Parathyroid adenoma (tissue), 2 donors: ENCODE results near the gene MASP2.
"Not testable (repeated sequence)": the region's sequence is repeated elsewhere in the genome, so short reads cannot be mapped to it uniquely, and the experiment has no call there.

Experiments used
- H2AFZ ChIP-seq: fragments of 300-600 bp; sonication (generic); one replicate; pipeline ENCODE4 v1.7.0; 2017; ENCODE audit warnings: antibody characterized with exemption, mild to moderate bottlenecking
- H3K27ac ChIP-seq: fragments of 300-600 bp; sonication (generic); one replicate; pipeline ENCODE4 v1.7.0; 2017
- H3K27me3 ChIP-seq: fragments of 300-600 bp; sonication (generic); one replicate; pipeline ENCODE4 v1.7.0; 2017; ENCODE audit warnings: low read length; ENCODE audit not compliant: control insufficient read depth, insufficient read depth
- H3K36me3 ChIP-seq: fragments of 300-600 bp; sonication (generic); one replicate; pipeline ENCODE4 v1.7.0; 2017; ENCODE audit warnings: low read length; ENCODE audit not compliant: control insufficient read depth, insufficient read depth
- H3K4me1 ChIP-seq: fragments of 300-600 bp; sonication (generic); one replicate; pipeline ENCODE4 v1.7.0; 2017; ENCODE audit warnings: control low read depth
- H3K4me2 ChIP-seq: fragments of 300-600 bp; sonication (generic); one replicate; pipeline ENCODE4 v1.7.0; 2017; ENCODE audit warnings: low read length
- H3K4me3 ChIP-seq: fragments of 300-600 bp; sonication (generic); one replicate; pipeline ENCODE4 v1.7.0; 2017; ENCODE audit warnings: low read depth, low read length
- H3K79me2 ChIP-seq: fragments of 300-600 bp; sonication (generic); one replicate; pipeline ENCODE4 v1.7.0; 2017; ENCODE audit warnings: control low read depth
- H3K9ac ChIP-seq: fragments of 300-600 bp; sonication (generic); one replicate; pipeline ENCODE4 v1.7.0; 2017; ENCODE audit warnings: mild to moderate bottlenecking
- H3K9me3 ChIP-seq: fragments of 300-600 bp; sonication (generic); one replicate; pipeline ENCODE4 v1.7.0; 2017; ENCODE audit warnings: low read length; ENCODE audit not compliant: control insufficient read depth
- TF ChIP-seq, protein P1 (sequence below): fragments of 300-600 bp; sonication (generic); IDR thresholded peaks from one replicate; pipeline ENCODE4 v1.7.0; 2017; ENCODE audit warnings: antibody characterized with exemption, mild to moderate bottlenecking
- donor health status: primary hyperparathyroidism.

Gene MASP2

DNA sequence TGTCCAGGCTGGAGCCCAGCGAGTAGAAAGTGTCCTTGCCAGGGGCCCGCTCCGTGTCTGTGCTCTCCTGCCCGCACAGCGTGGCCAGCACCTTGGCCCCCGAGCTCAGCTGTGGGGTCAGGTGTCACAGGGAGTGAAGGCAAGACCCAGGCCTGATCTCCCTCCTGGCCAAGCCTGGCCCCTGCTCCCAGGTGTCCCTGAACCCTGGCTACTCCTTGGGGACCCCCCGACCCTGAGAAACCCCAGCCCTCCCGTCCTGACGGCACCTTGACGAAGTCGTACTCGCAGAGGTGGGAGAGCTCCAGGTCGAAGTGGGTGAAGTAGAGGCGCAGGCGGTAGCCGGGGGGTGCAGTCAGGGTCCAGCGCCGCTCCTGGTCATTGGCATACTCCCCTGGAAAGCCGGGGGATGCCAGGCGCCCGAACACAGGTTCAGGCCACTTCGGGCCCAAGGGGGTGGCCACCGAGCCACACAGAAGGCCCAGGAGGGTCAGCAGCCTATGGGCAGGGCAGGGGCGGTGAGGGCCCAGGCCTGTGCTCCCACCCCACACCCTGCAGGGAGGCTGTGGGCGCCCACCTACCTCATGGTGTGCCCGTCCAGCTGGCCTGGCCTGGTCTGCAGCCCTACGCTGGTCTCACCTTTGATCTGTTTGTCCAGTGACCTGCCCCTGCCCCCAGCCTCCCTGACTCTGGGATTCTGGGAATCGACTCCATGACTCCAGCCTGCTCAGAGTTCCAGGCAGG lies at the start of gene MASP2:
Gene MASP2 (minus strand): TSS at position 615 of the 741 bp plus-strand sequence. CDS start 32 bp downstream, at position 583.
- H3K9ac ChIP-seq = no peak within 1 kb of the TSS
- no peaks in the 10 kb centered on the region for H3K79me2 ChIP-seq
- no peak within 1 kb of the TSS for H2AFZ ChIP-seq
- no peak within 1 kb of the TSS for H3K4me3 ChIP-seq
- H3K36me3 ChIP-seq = no peaks in the 10 kb centered on the region
- H3K27ac ChIP-seq = no peak within 1 kb of the TSS
- no peaks in the 10 kb centered on the region for H3K27me3 ChIP-seq
- TF ChIP-seq, protein P1, sequence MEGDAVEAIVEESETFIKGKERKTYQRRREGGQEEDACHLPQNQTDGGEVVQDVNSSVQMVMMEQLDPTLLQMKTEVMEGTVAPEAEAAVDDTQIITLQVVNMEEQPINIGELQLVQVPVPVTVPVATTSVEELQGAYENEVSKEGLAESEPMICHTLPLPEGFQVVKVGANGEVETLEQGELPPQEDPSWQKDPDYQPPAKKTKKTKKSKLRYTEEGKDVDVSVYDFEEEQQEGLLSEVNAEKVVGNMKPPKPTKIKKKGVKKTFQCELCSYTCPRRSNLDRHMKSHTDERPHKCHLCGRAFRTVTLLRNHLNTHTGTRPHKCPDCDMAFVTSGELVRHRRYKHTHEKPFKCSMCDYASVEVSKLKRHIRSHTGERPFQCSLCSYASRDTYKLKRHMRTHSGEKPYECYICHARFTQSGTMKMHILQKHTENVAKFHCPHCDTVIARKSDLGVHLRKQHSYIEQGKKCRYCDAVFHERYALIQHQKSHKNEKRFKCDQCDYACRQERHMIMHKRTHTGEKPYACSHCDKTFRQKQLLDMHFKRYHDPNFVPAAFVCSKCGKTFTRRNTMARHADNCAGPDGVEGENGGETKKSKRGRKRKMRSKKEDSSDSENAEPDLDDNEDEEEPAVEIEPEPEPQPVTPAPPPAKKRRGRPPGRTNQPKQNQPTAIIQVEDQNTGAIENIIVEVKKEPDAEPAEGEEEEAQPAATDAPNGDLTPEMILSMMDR = no peak
- no peaks in the 10 kb centered on the region for H3K4me1 ChIP-seq
- H3K4me2 ChIP-seq = no peak within 1 kb of the TSS
- H3K9me3 ChIP-seq = no peaks in the 10 kb centered on the region

DNA sequence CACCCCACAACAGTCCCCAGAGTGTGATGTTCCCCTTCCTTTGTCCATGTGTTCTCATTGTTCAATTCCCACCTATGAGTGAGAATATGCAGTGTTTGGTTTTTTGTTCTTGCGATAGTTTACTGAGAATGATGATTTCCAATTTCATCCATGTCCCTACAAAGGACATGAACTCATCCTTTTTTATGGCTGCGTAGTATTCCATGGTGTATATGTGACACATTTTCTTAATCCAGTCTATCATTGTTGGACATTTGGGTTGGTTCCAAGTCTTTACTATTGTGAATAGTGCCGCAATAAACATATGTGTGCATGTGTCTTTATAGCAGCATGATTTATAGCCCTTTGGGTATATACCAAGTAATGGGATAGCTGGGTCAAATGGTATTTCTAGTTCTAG lies 36.7 kb upstream of the MASP2 start:
- H3K36me3 ChIP-seq = not testable (repeated sequence)

DNA sequence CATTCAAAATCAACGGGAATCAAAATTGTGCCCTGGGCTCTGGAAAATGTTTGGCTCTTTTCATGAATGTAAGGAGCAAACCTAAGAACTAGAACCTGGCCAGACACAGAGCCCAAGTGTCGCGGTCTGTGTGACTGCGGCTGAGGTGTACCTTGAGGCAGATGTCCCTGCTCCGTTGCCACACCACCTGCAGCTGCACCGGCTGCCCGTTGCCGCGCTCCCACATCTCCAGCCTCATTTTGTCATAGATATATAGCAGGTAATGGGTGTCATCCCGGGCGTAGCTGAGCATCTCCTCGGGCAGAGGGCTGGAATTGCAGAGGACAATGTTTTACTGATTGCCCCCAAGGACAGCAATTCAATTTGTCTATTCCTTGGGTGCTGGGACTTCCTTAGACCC lies 33.9 kb upstream of the MASP2 start:
- TF ChIP-seq, protein P1 = no peak
- no peak overlapping the region for H3K27ac ChIP-seq
- no peak overlapping the region for H2AFZ ChIP-seq
- H3K27me3 ChIP-seq = no peaks in the 10 kb centered on the region
- H3K4me2 ChIP-seq = no peak overlapping the region
- no peaks in the 10 kb centered on the region for H3K4me1 ChIP-seq
- H3K9me3 ChIP-seq = no peaks in the 10 kb centered on the region
- no peaks in the 10 kb centered on the region for H3K79me2 ChIP-seq
- H3K9ac ChIP-seq = no peak overlapping the region
- H3K4me3 ChIP-seq = no peak overlapping the region
- H3K36me3 ChIP-seq = no peaks in the 10 kb centered on the region

More for the DNA sequence above, 36.7 kb upstream of the MASP2 start:
- not testable (repeated sequence) for H2AFZ ChIP-seq, H3K9me3 ChIP-seq, H3K79me2 ChIP-seq, H3K9ac ChIP-seq, H3K27me3 ChIP-seq, H3K27ac ChIP-seq, H3K4me3 ChIP-seq, H3K4me1 ChIP-seq, H3K4me2 ChIP-seq

DNA sequence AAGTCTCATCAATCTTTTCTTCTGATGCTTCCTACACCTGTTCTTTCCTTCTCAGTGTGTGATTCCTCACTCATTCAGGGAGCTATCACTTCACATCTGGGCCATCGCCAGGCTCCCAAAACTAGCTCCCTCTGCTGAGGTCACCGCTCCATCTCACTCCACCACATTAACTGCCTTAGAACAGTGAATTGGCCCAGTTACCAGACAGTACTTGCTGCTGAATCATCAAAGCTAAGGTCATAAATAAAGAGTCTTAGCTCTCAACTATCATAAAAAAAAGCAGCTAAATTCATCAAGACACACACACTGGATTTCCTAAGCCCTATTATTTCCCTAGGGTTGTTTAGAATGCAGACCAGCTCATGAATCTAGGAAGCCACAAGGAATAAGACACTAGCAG lies 31.6 kb upstream of the MASP2 start:
- Histone ChIP-seq H3K27ac (no peak overlapping the region), H3K9me3 (no peaks in the 10 kb centered on the region), H3K27me3 (no peaks in the 10 kb centered on the region), H3K4me1 (no peaks in the 10 kb centered on the region), H3K9ac (no peak overlapping the region), H3K4me3 (no peak overlapping the region), H2AFZ (no peak overlapping the region), H3K4me2 (no peak overlapping the region), H3K79me2 (no peaks in the 10 kb centered on the region), H3K36me3 (no peaks in the 10 kb centered on the region)
- TF ChIP-seq, protein P1 = no peak

DNA sequence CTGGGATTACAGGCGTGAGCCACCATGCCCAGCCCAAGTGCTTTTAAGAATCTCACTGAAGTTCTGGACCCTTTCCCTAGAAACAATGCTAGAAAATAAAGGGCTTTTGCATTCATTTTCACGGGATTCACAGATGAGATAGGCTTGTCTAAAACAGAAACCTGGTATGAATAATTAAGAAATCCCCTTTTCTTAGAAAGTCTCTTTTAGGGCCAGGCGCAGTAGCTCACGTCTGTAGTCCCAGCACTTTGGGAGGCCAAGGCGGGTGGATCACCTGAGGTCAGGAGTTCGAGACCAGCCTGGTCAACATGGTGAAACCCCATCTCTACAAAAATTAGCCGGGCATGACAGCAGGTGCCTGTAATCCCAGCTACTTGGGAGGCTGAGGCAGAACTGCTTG lies 26.4 kb upstream of the MASP2 start:
- not testable (repeated sequence) for H3K4me1 ChIP-seq, H3K4me2 ChIP-seq, H3K27me3 ChIP-seq, H3K9me3 ChIP-seq, H3K9ac ChIP-seq, H3K27ac ChIP-seq, H3K36me3 ChIP-seq, H3K79me2 ChIP-seq, H2AFZ ChIP-seq, H3K4me3 ChIP-seq
